Inflammatory macrophage treated with lipopolysaccharide for 1 hour (primary cell): ENCODE measurements around the gene RNASE11.
"Not testable (repeated sequence)": the region's sequence is repeated elsewhere in the genome, so short reads cannot be mapped to it uniquely, and the experiment has no call there.

Source experiments
- DNase-seq, 2 donors: peaks; one replicate each; pipeline ENCODE4 v3.0.0-alpha.2; 2020 to 2022

The RNASE11 gene

DNA sequence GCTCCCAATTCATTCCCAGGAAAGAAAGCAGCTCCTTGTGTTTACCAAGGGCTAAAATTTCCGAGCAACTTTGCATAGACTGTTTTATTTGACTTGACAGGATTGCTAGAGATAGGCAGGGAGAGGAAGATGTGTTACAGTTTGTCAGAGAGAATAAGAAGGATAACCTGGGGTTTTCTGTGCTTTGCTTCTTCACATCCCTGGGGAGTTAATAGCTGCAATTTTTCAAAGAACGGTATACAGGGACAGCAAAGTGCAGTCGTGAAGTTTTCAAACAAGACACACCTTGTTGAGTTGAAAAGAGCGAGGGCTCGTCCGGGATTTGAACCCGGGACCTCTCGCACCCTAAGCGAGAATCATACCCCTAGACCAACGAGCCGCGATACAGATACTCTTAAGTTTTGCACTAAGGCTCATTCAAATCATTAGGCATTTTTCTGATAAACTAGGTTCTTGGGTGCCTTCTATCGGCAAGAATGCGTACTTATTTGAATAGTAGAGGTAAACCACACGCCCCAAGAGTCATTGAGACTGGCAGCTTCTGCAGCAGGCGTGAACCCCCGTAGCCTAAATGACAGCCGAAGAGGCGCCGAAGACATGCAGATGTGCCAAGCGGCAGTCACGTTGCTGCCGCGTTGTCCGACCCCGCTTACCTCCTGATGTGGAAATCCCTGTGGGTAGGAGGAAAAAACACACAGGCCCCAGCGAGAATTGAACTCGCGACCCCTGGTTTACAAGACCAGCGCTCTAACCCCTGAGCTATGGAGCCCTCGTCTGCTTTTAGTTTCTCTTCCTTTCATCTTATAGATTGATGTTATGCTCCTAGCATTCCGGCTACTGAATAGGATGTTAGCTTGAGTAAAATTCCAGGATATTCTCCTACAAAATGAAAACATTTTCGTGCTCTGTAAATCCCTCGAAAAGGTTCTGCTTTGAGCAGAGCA, 25.6 kb upstream of the RNASE11 start:
- peak; percentile 93 to 96 for DNase-seq

DNA sequence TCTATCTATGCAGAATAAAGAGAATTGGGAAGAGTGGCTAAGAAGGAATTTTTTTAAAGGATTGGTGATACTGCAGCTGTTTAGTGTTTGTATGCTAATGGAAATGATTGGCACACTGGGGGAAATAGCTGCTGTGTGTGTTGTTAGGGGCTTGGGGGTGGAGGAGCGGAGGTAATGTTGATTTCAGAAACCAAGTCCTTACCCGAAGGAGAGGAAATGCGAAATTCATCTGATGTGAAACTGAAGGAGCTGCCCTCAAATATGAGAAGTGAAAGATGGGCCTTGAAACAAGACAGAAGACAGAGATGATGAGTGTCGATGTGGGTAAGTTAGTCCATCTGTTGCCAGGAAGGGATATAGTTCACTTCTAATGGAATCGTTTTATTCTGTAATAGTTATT, 24.6 kb upstream of the RNASE11 start:
- DNase-seq, result peak in 1 of 2 donors; percentile 36

DNA sequence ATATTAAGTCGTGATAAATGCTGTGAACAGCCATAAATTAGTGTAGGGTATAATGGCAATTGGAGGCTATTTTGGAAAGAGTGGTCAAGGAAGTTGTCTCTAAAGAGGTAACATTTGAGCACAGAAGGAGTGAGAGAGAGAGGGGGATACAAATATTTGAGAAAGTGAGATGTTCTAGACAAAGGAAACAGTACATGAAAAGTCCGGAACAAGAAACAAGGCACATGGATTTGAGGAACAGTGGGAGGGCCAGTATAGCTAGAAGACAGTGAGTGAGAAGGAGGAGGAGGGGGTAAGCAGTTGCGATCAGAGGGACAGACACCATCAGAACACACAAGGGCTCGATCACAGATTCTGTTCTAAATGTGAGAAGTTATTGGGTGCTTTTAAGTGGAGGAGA, 23.5 kb upstream of the RNASE11 start:
- no peak for DNase-seq

DNA sequence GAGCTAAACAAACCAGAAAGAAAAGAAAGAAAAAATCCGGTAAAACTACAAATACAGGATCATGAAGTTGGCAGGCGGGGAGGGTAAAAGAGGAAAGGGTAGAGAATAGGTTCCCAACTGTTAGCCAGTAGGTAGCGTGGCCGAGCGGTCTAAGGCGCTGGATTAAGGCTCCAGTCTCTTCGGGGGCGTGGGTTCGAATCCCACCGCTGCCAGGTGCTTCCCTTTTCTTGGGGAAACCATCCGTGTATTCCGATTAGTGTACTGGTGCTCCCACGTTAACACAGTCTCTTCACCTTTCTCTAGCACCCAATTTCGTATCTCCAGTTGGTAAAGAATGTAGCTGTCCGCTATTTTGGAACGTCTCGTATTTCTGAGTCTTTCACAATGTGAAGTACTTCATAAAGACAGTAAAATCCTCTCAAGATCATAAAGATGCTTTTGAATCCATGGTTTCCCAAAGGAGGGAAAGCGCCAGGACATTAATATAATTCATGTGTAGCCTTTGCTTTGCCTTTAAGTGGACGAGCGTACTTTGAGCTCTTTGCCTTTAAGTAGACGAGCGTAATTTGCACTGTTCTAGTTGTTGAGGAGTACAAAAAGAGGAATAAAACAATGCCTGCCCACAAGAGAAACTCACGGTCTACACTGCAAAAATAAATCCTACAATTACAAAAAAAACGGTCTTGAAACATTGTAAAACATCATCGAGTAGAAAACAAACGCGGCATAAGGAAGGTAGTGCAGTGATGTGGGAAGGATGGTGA, 22.4 kb upstream of the RNASE11 start:
- DNase-seq, result peak; percentile 64 to 79

DNA sequence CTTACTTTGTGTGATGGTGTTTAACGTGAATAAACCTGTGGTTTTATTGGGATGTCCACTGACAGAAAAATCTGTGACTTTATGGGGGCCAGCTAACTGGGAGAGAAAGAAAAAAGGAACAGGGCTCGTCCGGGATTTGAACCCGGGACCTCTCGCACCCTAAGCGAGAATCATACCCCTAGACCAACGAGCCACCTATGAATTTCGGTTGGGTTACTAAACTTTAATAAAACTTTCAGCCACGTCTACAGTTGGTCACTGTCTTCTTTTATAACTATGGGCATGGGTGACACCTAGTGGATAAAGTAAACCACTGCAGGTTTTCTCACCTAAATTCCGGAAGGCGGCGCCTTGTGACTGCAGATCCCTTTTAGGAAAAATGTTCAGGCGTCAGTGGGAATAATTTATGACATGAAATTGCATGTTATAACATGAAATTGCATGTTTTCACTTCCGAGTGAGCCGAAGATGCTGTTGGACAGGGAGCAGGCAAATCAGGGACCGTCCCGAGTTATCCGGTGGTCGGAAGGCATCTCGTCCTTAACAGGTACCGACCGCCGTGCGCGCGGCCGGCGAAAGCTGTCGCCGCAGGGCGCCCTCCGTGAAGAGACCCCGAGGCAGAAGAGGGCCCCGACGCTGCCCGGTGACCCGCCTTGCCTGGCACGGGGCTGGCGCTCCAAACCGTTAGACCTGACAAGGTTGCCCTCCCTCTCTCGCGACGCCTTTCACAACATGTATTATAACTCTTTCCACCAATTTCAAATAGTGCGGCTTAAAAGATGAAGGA, 21.6 kb upstream of the RNASE11 start:
- DNase-seq, result peak; percentile 74 to 95

DNA sequence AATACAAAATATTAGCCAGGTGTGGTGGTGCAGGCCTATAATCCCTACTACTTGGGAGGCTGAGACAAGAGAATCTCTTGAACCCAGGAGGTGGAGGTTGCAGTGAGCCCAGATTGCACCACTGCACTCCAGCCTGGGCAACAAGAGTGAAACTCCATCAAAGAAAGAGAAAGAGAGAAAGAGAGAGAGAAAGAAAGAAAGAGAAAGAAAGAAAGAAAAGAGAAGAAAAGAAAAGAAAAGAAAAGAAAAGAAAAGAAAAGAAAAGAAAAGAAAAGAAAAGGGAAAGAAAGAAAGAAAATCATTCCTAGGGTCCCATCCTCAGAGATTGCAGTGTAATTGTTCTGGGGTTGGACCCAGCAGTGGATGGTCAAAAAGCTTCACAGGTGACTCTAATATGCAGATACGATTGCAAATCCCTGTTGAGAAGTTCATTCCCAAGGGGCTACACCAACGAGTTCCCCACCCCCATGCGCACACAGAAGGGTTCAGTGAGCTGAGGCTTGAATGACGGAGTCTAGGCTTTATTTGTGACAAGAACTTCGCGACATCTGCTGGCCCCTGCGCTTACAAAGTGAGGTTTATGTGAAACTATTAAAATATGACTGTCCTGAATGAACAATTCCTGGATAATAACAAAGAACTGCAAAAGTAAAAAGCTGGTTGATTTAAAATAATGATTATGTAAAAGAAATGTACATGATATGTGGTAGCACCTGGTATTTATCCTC, 20.7 kb upstream of the RNASE11 start:
- DNase-seq, result no peak

DNA sequence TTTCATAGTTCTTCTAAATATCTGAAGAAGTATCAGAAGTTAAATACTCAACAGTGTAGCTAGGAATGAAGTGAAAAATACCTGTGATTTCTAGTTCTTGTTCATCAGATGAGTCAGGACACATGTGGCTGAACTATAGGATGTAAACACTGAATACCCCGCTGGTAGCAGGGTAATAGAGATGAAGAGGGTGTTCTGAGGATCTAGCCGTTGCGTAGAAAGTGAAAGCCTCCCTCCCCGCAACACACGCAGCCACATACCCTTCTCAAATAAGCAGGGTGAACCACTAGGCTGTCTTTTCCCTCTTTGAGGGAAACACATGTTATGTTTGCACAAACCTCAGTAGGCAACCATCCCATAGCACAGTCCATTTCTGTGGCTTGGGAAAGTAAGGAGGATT, 19.8 kb upstream of the RNASE11 start:
- no peak for DNase-seq

DNA sequence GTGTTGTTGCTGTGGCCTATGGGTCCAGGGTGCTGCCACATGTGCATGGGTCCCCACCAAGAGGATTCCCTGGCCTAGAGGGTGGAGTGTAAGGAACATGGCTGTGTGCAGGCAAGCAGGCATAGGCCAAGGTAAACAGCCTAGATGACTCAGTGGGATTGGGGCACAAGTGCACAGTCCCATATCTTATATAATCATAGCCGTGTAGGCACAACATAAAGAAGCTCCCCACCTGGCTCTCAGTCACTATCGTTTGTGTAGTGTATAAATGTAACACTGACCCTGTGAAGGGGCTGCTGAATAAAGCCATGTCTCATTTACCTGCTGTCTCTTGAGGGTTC, 19.1 kb upstream of the RNASE11 start:
- DNase-seq, result no peak

DNA sequence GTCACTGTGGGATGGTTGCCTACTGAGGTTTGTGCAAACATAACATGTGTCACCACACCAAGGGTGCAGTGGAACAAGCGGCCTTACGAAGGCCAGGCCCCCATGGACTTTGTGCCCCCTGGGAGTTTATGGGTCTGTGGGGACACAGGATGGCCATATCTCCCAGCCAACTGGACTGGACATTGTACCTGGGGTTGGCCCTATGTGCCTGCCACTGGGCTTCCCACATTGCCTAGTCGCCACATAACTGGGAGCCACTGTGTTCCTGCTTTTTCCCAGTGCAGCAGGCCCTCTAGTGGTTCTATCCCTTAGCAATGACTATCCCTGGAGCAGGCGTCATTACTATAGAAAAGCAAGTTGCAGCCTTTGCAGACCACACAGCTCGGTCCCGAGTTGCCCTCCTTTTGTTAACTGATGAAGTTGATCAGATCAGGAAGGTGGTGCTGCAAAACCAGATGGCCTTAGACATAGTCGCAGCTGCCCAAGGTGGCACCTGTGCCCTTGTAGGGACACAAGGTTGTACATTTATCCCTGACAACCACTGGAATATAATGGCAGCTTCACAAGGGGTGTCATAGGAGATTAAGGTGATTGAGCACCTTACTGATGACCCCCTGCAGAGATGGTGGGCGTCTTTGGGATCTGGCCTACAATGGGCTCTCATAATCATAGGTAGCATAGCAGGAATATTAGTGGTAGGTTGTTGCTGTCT, 18.5 kb upstream of the RNASE11 start:
- DNase-seq, result peak in 1 of 2 donors; percentile 61

DNA sequence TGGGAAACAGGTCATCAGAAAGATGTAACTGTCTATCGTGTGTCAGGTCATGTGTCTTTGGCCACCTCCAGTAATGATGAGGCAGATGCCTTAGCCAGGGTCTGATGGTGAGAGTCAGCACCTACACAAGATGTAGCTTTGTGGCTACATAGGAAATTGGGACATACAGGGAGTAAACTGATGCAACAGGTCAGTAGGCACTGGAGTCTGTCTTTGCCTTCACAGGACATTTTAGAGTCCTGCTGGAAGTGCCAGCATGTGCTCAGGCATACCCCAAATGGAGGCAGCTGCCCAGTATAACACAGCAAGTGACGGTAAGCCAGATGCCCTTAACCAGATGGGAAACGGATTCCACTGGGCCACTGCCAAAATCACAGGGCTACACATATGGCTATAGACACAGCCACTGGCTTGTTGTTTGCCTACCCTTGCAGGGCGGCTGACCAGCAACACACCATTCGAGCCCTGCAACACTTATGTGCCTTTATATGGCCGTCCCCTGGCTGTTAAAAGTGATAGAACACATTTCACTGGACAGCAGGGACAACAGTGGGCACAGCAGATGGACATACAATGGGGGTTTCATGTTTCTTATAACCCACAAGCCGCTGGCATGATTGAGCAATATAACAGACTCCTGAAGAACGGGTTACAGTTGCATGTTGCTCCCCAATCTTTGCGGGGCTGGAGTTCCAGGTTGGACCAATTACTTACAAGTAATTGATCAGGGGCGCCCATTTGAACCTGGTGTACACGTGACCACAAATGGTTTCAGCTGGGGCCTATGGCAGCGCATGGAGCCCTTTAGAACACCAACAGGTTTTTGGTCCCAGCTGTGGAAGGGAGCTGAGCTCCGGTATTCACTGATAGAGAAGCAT, 16.3 kb upstream of the RNASE11 start:
- DNase-seq, result no peak

DNA sequence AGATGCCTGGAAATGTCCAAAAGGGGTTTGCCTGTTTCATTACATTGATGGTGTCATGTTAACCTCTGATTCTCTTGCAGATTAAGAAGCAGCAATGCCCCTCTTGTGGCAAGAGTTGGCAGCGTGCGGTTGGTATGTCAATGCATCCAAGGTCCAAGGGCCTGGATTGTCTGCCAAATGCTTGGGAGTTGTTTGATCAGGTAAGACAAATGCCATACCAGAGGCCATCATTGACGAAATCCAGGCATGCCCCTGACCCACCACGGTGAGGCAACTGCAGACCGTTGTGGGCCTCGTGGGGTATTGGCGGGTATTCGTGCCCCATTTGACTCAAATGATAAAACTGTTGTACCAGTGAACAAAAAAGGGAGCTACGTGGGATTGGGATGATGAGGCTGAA, 14.8 kb upstream of the RNASE11 start:
- no peak for DNase-seq

DNA sequence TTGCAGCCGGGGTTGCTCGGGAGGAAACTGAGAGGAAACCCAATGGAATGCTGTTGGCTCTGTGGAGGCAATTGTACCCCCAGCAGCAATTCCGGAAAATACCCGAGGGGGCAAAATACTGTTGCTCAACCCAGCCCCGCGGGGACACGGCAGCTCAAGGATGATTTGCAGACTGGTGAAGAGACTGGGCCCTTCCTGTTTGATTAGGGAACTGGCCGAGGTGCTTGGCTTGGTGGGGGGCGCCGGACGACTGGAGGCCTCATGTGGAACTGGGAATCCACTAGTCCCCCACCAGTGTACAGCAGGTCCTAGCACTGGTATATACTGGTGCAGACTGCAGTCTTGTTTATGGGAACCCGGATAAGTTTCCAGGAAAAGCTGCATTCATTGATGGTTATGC, 13.7 kb upstream of the RNASE11 start:
- no peak for DNase-seq

DNA sequence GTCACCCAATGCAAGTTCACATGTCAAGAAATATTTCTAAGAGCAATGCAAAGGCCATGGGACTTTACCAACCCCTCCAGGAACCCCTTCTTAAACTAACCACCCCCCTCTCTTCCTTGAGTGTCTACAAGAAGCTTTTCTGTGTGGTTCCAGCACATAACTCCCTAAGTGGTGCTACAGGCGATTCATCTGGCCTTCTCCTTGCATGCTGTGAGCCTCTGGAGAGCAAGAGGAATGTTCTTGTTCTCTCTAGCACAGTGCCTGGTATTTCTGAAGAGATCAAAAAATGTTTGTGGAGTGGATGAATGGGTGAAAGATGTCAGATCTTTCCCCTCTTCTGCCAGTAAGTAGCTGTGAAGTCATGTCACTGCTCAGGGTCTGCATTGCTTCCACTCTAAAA, 9.3 kb upstream of the RNASE11 start:
- DNase-seq, result no peak

DNA sequence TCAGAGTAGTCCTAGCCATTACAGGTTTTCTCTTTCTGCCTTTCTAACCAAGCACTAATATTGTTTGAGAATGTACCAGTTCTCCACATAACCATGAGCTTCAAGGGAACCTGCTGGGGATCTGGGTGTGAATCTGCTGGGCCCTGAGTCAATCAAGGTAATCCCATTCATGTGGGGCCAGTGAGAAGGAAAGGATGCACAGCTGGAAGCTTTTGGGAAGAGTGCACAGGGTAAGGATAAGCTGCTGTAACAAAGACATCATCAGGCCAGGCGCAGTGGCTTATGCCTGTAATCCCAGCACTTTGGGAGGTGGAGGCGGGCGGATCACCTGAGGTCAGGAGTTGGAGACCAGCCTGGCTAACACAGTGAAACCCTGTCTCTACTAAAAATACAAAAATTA, 7.9 kb upstream of the RNASE11 start:
- DNase-seq, result not testable (repeated sequence)

DNA sequence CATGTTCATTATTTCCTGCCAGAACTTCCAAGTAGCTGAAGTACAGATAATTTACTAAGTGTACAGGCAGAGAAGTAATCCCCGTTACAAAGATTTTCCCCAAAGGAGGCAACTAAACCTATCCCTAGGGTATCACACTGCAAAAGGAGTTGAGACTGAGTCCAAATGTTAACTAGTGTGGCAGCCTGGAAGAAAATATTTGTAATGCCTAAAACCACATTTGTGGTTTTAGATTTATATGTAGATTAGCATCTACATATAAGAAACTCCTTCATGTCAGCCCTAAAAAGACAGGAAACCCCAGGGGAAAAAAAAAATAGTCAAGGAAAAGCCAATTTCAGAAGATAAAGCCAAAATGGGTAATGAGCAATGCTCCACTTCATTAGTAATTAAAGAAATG, 4.8 kb upstream of the RNASE11 start:
- no peak for DNase-seq

DNA sequence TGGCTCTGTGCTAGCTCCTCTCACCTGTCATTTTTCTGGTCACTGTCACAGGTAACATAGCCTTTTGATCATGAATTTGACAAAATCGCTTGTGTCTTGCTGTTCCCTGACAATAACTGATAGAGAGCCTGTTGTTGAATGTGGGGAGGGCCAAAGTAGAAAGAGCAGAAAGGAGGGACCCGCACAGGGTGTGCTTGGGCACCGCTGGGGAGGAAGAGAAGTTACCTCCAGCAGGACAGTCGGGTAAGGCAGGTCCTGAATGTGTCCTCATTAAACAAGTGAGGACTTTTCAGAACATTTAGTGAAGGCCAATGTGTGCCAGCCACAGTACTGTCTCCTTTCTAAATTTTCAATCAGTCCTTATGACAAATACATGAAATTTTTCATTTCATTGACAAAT, 3.4 kb upstream of the RNASE11 start, which contains the start of gene RNASE12:
TSS of gene RNASE12 (minus strand) at position 142 of the 400 bp plus-strand sequence. CDS start 653 bp downstream, outside the sequence.
- no peak for DNase-seq

DNA sequence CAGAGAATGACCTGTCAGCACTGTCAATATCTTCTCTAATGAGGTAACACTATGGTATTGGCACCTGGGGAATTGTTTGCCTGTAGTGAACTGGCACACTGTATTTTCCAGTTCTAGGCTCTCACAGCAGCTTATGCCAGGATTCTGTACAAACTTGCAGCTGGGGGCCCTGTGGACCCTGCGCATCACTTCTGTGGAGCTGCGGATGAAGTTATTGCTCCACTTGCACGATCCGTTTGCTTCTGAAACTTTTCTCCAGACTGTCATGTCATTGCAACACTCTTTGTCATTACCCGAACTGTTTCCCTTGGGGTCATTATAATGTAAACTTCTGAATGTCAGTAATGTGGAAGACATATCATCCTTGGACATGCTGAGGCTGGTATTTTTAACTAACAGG, 3.9 kb downstream of the RNASE11 start:
- DNase-seq, result no peak

DNA sequence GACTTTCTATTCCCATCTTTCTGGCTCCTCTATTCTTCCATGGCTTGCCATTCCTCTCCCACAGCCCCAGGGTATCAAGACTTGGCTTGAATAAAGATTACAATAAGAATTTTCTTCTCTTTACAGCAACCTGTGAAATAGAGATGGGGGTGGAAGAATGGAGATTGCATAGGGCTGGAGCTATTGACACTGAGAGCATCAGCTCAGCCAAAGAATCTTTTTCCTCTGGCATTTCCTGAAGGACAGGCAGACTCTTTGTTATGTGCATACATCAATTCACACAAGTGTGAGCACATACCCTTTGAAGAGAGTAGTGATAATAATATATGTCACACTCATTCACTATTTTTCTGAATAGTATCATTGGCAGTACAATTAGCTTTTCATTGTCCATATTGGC, 4.7 kb downstream of the RNASE11 start:
- no peak for DNase-seq

DNA sequence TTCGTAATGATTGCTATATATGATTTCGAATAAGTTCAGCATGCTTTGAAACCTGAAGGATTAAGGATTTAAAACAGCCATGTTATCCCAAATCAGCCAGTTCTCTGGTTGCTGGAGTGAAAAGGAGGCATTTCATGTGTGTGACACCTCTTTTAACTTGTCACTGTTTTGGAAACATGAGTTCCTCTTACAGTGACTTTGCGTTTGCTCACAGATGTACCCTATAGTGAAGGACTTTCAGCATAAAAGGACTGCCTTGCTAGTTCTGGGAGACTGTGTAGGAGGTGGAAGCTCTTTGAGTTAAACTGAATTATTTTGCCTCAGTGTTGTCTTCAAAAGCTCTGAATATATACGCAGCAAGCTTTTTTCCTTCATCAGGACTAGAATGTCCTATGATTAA, 7.6 kb downstream of the RNASE11 start:
- peak in 1 of 2 donors; percentile 7 for DNase-seq

DNA sequence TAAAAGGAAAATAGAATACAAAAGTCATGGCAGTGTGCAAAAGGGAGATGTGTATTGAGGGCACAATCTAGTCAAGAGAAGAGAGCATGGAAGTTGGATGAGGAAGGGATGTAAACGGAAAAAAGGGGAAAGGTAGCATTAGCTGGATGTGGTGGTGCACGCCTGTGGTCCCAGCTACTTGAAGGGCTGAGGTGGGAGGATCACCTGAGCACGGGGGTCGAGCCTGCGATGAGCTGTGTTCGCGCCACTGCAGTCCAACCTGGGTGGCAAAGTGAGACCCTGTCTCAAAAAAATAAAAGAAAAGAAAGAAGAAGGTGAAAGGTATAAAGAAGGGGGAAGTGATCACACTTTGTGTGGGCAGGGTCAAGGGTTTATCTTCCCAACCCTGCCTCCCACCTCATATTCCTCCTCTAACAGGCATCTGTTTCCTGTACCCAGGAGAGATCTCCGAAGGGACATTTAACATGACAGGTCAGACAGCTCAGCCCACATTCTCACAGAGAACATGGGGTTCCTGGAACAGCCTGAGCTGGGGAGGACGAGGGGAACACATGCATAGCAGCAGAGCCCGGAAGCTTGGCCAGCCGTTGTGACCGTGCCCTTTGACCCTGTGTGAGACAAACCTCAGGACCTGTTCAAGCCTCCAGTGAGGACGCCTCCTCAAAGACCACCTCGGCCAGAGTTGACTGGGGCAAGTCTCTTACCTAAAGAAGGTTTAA, 8.9 kb downstream of the RNASE11 start:
- DNase-seq, result no peak
